NOMO-1 (cell line): ENCODE data around the gene GRIK4.

Experiments
- DNase-seq, 2 experiments: peaks; one replicate each; lab custom pipeline; 2025; ENCODE audit not compliant: unreplicated experiment in 2 of 2; lab: John Stamatoyannopoulos, UW

The GRIK4 gene

GRCh38 chr11:120819003-120819402 is 307.5 kb downstream of the GRIK4 start:
- DNase-seq: no peak

GRCh38 chr11:120819437-120820365 is 308.2 kb downstream of the GRIK4 start:
- DNase-seq: no peak

- no peak for DNase-seq
Measured at GRCh38 chr11:120823159-120823558, 311.6 kb downstream of the GRIK4 start.

GRCh38 chr11:120824242-120824641 is 312.7 kb downstream of the GRIK4 start:
- DNase-seq: no peak

- no peak for DNase-seq
Measured at GRCh38 chr11:120827198-120827597, 315.6 kb downstream of the GRIK4 start.

- no peak for DNase-seq
Measured at GRCh38 chr11:120827820-120828219, 316.3 kb downstream of the GRIK4 start.

- no peak for DNase-seq
Measured at GRCh38 chr11:120828847-120829246, 317.3 kb downstream of the GRIK4 start.

GRCh38 chr11:120830085-120830620 is 318.6 kb downstream of the GRIK4 start:
- DNase-seq: no peak

GRCh38 chr11:120832481-120833238 is 321.1 kb downstream of the GRIK4 start:
- peak in 1 of 2 experiments; percentile 4 for DNase-seq

- no peak for DNase-seq
Measured at GRCh38 chr11:120834686-120835210, 323.2 kb downstream of the GRIK4 start.

GRCh38 chr11:120835601-120836228 is 324.2 kb downstream of the GRIK4 start:
- no peak for DNase-seq

GRCh38 chr11:120837696-120838095 is 326.1 kb downstream of the GRIK4 start:
- DNase-seq: no peak

- DNase-seq: no peak
Measured at GRCh38 chr11:120839201-120839600, 327.7 kb downstream of the GRIK4 start.

GRCh38 chr11:120839846-120840402 is 328.4 kb downstream of the GRIK4 start:
- DNase-seq: peak; percentile 28 to 66

GRCh38 chr11:120840661-120841060 is 329.1 kb downstream of the GRIK4 start:
- no peak for DNase-seq

- no peak for DNase-seq
Measured at GRCh38 chr11:120841074-120841473, 329.5 kb downstream of the GRIK4 start.

GRCh38 chr11:120842195-120842594 is 330.6 kb downstream of the GRIK4 start:
- DNase-seq: no peak

- no peak for DNase-seq
Measured at GRCh38 chr11:120853435-120853834, 341.9 kb downstream of the GRIK4 start.

GRCh38 chr11:120854988-120855387 is 343.4 kb downstream of the GRIK4 start:
- DNase-seq: no peak

GRCh38 chr11:120857508-120857907 is 346.0 kb downstream of the GRIK4 start:
- no peak for DNase-seq
